B cell (primary cell): ENCODE results near the gene SSBP2. TPM values are rescaled to one million over a fixed set of nuclear protein-coding genes. Genes with fewer than 3 reads are reported as not detected.

ENCODE experiments used
- ATAC-seq: fragments of 200-7000 bp; cut with Tn5 transposase; one replicate; pipeline ENCODE4 v1.10.0; 2021; ENCODE audit warnings: low read depth, mild to moderate bottlenecking, moderate number of reproducible peaks, moderate library complexity
- CTCF ChIA-PET: fragments of 350-600 bp; sonication (Branson Sonifier 250); formaldehyde crosslinking; loops from one replicate; lab custom pipeline; 2021; ENCODE audit warnings: antibody characterized with exemption, inconsistent platforms; lab: Charles Lee
- POLR2A ChIA-PET: fragments of 350-600 bp; sonication (Branson Sonifier 250); formaldehyde crosslinking; loops from one replicate; lab custom pipeline; 2021; ENCODE audit warnings: antibody characterized with exemption; lab: Charles Lee
- DNase-seq: peaks from one replicate; pipeline ENCODE4 v3.0.0; 2013
- H2AFZ ChIP-seq: 2 replicates; pipeline ENCODE4 v1.6.1; 2012; ENCODE audit warnings: mild to moderate bottlenecking, low read depth, low read length; ENCODE audit not compliant: insufficient read depth, poor library complexity, severe bottlenecking
- H3K27ac ChIP-seq, 2 donors: 1 replicate in 1 of 2; 2 replicates in 1 of 2; pipeline ENCODE4 v1.5.1; 2012 to 2013; ENCODE audit warnings: low read length in 2 of 2, mild to moderate bottlenecking in 2 of 2, moderate library complexity in 1 of 2
- H3K27me3 ChIP-seq, 4 experiments: fragments of 200-600 bp in 1 of 4; sonication (generic) in 1 of 4; replicated peaks in 1 of 4; 1 replicate in 2 of 4; 2 replicates in 2 of 4; pipeline versions ENCODE4 v1.6.1 to v1.7.0; 2013 to 2016; ENCODE audit warnings: low read length in 3 of 4, mild to moderate bottlenecking in 2 of 4, mixed read lengths in 1 of 4, moderate library complexity in 1 of 4; ENCODE audit not compliant: insufficient read depth in 4 of 4, control insufficient read depth in 3 of 4; ENCODE audit errors: control extremely low read depth in 1 of 4
- H3K36me3 ChIP-seq, 2 experiments: replicated peaks in 1 of 2; 1 replicate in 1 of 2; 2 replicates in 1 of 2; pipeline versions ENCODE4 v1.6.1 to v1.7.1; 2013; ENCODE audit warnings: low read length in 1 of 2; ENCODE audit not compliant: insufficient read depth in 2 of 2, control insufficient read depth in 1 of 2; ENCODE audit errors: control extremely low read depth in 1 of 2, extremely low read depth in 1 of 2
- H3K4me1 ChIP-seq, 2 donors: fragments of 200-600 bp in 1 of 2; sonication (generic) in 1 of 2; 1 replicate in 1 of 2; 2 replicates in 1 of 2; pipeline versions ENCODE4 v1.5.1 to v1.6.1; 2013 to 2017; ENCODE audit warnings: low read length in 2 of 2; ENCODE audit not compliant: control insufficient read depth in 2 of 2, insufficient read depth in 2 of 2
- H3K4me2 ChIP-seq: replicated peaks from 2 replicates; pipeline ENCODE3; 2012; ENCODE audit warnings: mild to moderate bottlenecking, low read depth, low read length; ENCODE audit not compliant: poor library complexity, severe bottlenecking
- H3K4me3 ChIP-seq, 5 experiments: fragments of 200-600 bp in 1 of 5; sonication (generic) in 1 of 5; 1 replicate in 3 of 5; 2 replicates in 2 of 5; pipeline versions ENCODE4 v1.5.1 to v1.7.0; 2011 to 2016; ENCODE audit warnings: low read length in 4 of 5, mild to moderate bottlenecking in 4 of 5, low read depth in 2 of 5, control low read depth in 1 of 5, moderate library complexity in 1 of 5; ENCODE audit not compliant: insufficient read depth in 1 of 5; ENCODE audit errors: control extremely low read depth in 1 of 5, extremely low read depth in 1 of 5
- H3K79me2 ChIP-seq: fragments of 200-600 bp; sonication (generic); one replicate; pipeline ENCODE4 v1.6.0; 2016; ENCODE audit warnings: low read length; ENCODE audit not compliant: control insufficient read depth, insufficient read depth
- H3K9ac ChIP-seq: fragments of 200-600 bp; sonication (generic); 2 replicates; pipeline ENCODE4 v1.6.1; 2017; ENCODE audit warnings: mild to moderate bottlenecking, low read length, moderate library complexity
- H3K9me3 ChIP-seq, 3 donors: one replicate each; pipeline versions ENCODE4 v1.6.1 to v1.7.1; 2013; ENCODE audit warnings: low read length in 2 of 3; ENCODE audit not compliant: control insufficient read depth in 2 of 3, insufficient read depth in 1 of 3; ENCODE audit errors: control extremely low read depth in 1 of 3
- H4K20me1 ChIP-seq: 2 replicates; pipeline ENCODE4 v1.6.0; 2012; ENCODE audit warnings: mild to moderate bottlenecking, low read length; ENCODE audit not compliant: insufficient read depth, control insufficient read depth, poor library complexity, severe bottlenecking
- H3K27ac Mint-ChIP-seq: one replicate; pipeline ENCODE4 v1.8.0; 2021; ENCODE audit warnings: mixed read lengths
- H3K27me3 Mint-ChIP-seq: one replicate; pipeline ENCODE4 v1.8.0; 2021; ENCODE audit warnings: mixed read lengths
- H3K4me1 Mint-ChIP-seq: one replicate; pipeline ENCODE4 v1.8.0; 2021; ENCODE audit warnings: mixed read lengths
- H3K4me3 Mint-ChIP-seq: one replicate; pipeline ENCODE4 v1.8.0; 2021; ENCODE audit warnings: mixed read lengths
- H3K9me3 Mint-ChIP-seq: one replicate; pipeline ENCODE4 v1.8.0; 2022; ENCODE audit warnings: mixed read lengths; ENCODE audit not compliant: insufficient read depth
- EZH2 ChIP-seq: IDR thresholded peaks from 2 replicates; pipeline ENCODE4 v1.6.1; 2012; ENCODE audit warnings: borderline replicate concordance, low read depth, mild to moderate bottlenecking, moderate library complexity, low read length; ENCODE audit not compliant: insufficient read depth, poor library complexity, severe bottlenecking
- WGBS: methylation state at CpG from one replicate; pipeline ENCODE4 v1.1.5; 2013; ENCODE audit warnings: missing lambda C conversion rate; ENCODE audit not compliant: insufficient coverage; 5-methylcytosine and 5-hydroxymethylcytosine counted together
- intact Hi-C: fragments of 100-400 bp; cut with micrococcal nuclease; formaldehyde crosslinking; loops from one replicate; pipeline ENCODE4 v1.10.0; 2022
- polyA plus RNA-seq: library from polyadenylated mRNA; depleted of rRNA; stranded (reverse); fragments of >200 nt; gene quantifications from 2 replicates; pipeline ENCODE4 v1.2.3, GENCODE V29; 2012
- total RNA-seq, 2 donors: library from RNA; stranded (reverse); fragments of 120-200 nt in 1 of 2; gene quantifications; 1 replicate in 1 of 2; 2 replicates in 1 of 2; pipeline versions ENCODE4 v1.2.3 to v1.2.4, GENCODE V29; 2013 to 2022
- TF ChIP-seq, protein P1 (sequence below): fragments of 200-600 bp; IDR thresholded peaks from one replicate; pipeline ENCODE4 v1.8.0; 2022; ENCODE audit warnings: antibody characterized with exemption, mild to moderate bottlenecking

Gene SSBP2
- total and polyA plus RNA-seq, 2 donors (not counting 1 experiment from before 2014, with no cell fraction given): 40.9 to 49.6 TPM

DNA sequence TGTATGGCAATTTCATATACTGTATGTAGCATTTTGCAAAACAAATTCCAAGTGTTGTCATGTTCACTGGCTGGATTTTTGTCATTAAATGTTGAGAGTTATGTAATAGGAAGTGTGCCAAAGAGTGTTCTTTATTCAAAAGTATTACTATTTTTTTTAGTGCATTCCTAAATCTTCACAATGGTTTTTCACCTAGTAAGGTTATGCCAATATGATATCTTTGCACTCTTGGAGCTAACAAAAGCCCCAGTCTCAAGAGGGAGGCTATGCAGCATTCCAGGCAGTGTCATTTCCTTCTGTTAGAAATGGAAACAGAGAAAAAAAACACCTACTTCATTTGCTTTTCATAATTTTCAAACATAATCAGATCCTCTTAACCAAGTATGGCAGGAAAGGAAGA lies 5.1 kb upstream of the SSBP2 start:
- no peak overlapping the region for H3K4me3 ChIP-seq
- H3K4me1 ChIP-seq: peaks cover 11 to 13% of the 10 kb centered on the region in 2 donors
- H3K36me3 ChIP-seq: no peaks in the 10 kb centered on the region
- no peaks in the 10 kb centered on the region for H4K20me1 ChIP-seq
- no peak overlapping the region for H2AFZ ChIP-seq
- Mint-ChIP-seq H3K4me1 (peaks cover 19% of the 10 kb centered on the region), H3K27me3 (no peaks in the 10 kb centered on the region), H3K9me3 (no peaks in the 10 kb centered on the region), H3K27ac (no peak overlapping the region), H3K4me3 (no peak overlapping the region)
- POLR2A ChIA-PET: no interaction called here
- H3K79me2 ChIP-seq: no peaks in the 10 kb centered on the region
- no peaks in the 10 kb centered on the region for H3K27me3 ChIP-seq
- TF ChIP-seq EZH2: no peak
- TF ChIP-seq, protein P1, sequence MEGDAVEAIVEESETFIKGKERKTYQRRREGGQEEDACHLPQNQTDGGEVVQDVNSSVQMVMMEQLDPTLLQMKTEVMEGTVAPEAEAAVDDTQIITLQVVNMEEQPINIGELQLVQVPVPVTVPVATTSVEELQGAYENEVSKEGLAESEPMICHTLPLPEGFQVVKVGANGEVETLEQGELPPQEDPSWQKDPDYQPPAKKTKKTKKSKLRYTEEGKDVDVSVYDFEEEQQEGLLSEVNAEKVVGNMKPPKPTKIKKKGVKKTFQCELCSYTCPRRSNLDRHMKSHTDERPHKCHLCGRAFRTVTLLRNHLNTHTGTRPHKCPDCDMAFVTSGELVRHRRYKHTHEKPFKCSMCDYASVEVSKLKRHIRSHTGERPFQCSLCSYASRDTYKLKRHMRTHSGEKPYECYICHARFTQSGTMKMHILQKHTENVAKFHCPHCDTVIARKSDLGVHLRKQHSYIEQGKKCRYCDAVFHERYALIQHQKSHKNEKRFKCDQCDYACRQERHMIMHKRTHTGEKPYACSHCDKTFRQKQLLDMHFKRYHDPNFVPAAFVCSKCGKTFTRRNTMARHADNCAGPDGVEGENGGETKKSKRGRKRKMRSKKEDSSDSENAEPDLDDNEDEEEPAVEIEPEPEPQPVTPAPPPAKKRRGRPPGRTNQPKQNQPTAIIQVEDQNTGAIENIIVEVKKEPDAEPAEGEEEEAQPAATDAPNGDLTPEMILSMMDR: no peak
- H3K9ac ChIP-seq: no peak overlapping the region
- H3K27ac ChIP-seq: no peak overlapping the region
- CTCF ChIA-PET: interaction anchor here (1.3 to 1.5 kb wide), 2 partner anchors 10 to 83 kb away, joined by 3 to 6 read pairs; no protein-coding TSS in a partner anchor
- no peak for ATAC-seq
- intact Hi-C loops: loop anchor here (10.0 kb wide), 1 partner anchor 331 kb away; no protein-coding TSS in a partner anchor
- no peak for DNase-seq
- H3K4me2 ChIP-seq: no peak overlapping the region
- no peaks in the 10 kb centered on the region for H3K9me3 ChIP-seq

DNA sequence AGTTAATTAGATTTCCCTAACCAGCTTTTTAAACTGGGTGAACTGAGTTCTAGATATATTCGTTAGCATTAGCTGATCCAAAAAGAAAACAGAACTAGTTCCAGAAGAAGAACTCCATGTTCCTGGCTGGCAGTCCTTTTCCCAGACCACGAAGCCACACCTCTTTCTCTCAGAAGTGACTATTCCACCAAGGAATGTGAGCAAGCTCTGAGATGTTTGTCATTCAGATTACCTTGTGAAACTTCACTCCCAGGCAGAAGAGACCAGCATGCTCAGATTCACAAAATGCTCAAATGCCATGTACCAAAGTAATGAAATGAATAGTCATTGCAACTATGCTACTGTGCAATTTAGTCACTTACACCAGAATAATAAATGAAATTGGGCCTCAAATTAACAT lies 4.4 kb upstream of the SSBP2 start:
- Histone ChIP-seq H3K36me3 (no peaks in the 10 kb centered on the region), H2AFZ (no peak overlapping the region), H3K4me2 (no peak overlapping the region), H3K4me3 (no peak overlapping the region), H3K9me3 (no peaks in the 10 kb centered on the region), H4K20me1 (no peaks in the 10 kb centered on the region), H3K27me3 (no peaks in the 10 kb centered on the region), H3K79me2 (no peaks in the 10 kb centered on the region), H3K9ac (no peak overlapping the region), H3K27ac (no peak overlapping the region), H3K4me1 (peaks cover 11 to 13% of the 10 kb centered on the region in 2 donors)
- no peaks in the 10 kb centered on the region for H3K27me3 Mint-ChIP-seq
- ChIA-PET POLR2A (no interaction called here), CTCF (interaction anchor here (1.3 to 1.5 kb wide), 2 partner anchors 11 to 84 kb away, joined by 3 to 6 read pairs; no protein-coding TSS in a partner anchor)
- ATAC-seq (no peak), DNase-seq (no peak)
- H3K27ac Mint-ChIP-seq: no peak overlapping the region
- intact Hi-C loops: loop anchor here (10.0 kb wide), 1 partner anchor 331 kb away; no protein-coding TSS in a partner anchor
- no peak for TF ChIP-seq EZH2
- TF ChIP-seq, protein P1: no peak
- no peak overlapping the region for H3K4me3 Mint-ChIP-seq
- 67% methylated on average over 1 of the region's 2 CpGs for WGBS
- no peaks in the 10 kb centered on the region for H3K9me3 Mint-ChIP-seq
- H3K4me1 Mint-ChIP-seq: peaks cover 16% of the 10 kb centered on the region
